D721Med (cell line): ENCODE results near the gene ARID5A.
A peak's percentile ranks its signal among the peaks of the same experiment; 100 is the strongest.

ENCODE experiments used
- DNase-seq: peaks from one replicate; pipeline ENCODE4 v3.0.0; 2011; ENCODE audit warnings: low spot score; ENCODE audit not compliant: insufficient read length
- FAIRE-seq: peaks from 2 replicates; lab custom pipeline; 2011; peaks lifted over from hg19 to GRCh38; lab: Jason Lieb, UNC
- TF ChIP-seq, protein P1 (sequence below): IDR thresholded peaks from 2 replicates; pipeline ENCODE4 v1.5.1; 2012; ENCODE audit warnings: mild to moderate bottlenecking, control low read depth; ENCODE audit not compliant: insufficient read depth; ENCODE audit errors: missing control alignments

The ARID5A gene

DNA sequence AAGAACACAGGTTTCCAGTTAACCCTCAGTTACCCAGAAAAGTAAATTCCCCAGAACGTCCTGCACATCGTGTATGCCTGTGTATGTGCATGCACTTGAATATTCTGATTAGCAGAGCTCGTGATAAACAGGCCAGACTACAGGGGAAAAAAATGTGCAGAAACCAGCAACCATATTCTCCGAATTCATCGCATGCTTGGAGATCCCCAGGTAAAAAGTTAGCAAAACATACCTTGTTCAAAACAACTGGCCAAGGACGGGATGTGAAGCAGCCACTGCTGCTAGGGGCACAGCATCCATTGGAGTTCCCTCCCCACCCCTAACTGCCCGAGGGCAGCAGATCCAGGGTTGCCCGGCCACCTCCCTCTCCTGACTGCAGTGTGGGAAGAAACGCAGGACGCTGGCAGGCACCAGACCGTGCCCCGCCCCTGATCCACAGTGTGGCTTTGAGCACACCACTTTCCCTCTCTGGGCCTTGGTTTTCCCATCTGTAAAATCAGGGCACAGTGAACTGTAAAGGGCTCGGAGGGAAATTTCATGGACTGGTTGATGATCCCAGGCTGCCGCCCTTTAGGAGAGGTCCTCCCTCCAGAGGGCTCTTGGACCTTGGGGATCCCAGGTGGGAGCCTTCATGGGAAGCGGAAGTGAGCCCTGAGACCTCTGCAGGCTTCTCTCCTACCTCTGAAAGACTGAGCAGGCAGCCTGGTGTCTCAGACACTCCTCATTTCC is 11.9 kb upstream of the ARID5A start:
- FAIRE-seq = no peak
- TF ChIP-seq, protein P1, sequence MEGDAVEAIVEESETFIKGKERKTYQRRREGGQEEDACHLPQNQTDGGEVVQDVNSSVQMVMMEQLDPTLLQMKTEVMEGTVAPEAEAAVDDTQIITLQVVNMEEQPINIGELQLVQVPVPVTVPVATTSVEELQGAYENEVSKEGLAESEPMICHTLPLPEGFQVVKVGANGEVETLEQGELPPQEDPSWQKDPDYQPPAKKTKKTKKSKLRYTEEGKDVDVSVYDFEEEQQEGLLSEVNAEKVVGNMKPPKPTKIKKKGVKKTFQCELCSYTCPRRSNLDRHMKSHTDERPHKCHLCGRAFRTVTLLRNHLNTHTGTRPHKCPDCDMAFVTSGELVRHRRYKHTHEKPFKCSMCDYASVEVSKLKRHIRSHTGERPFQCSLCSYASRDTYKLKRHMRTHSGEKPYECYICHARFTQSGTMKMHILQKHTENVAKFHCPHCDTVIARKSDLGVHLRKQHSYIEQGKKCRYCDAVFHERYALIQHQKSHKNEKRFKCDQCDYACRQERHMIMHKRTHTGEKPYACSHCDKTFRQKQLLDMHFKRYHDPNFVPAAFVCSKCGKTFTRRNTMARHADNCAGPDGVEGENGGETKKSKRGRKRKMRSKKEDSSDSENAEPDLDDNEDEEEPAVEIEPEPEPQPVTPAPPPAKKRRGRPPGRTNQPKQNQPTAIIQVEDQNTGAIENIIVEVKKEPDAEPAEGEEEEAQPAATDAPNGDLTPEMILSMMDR = no peak
- no peak for DNase-seq

DNA sequence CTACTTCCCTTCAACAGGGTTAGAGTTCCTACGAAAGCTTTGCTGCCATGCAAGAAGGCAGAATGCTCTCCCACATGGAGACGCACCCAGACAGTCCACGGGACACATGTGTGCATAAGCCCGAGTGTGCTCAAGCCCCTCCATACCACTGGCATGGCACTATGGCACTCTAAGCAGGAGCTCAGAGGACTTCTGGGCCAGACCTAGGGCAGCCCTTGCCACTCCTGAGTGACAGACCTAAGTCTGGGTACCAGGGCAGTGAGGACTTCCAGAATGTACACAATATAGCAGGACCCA is 11.4 kb upstream of the ARID5A start:
- FAIRE-seq (no peak), DNase-seq (no peak)
- TF ChIP-seq, protein P1 = no peak

DNA sequence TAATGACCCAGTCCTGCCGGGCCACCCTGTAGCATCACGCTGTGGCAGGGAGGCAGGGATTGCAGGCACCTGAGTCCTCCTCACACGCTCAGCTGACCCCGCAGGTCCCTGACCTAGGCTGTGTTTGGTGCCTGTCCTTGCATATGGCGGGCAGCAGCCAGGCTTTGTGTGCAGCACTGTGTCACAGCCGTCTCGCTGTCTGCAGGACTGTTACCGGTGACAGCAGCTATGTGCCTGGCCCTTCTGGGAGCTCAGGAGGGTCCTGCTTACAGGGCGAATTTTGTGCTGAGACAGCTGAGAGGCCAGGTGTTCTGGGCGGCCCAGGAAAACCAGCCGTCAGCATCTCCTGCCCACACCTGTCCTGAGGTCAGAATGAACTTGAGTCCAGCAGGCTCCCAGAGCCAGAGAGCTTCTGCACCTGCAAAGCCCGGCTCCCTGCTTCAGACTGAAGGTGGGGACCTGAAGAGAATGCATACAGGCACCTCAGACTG is 10.4 kb upstream of the ARID5A start:
- TF ChIP-seq, protein P1 = no peak
- FAIRE-seq = no peak
- no peak for DNase-seq

DNA sequence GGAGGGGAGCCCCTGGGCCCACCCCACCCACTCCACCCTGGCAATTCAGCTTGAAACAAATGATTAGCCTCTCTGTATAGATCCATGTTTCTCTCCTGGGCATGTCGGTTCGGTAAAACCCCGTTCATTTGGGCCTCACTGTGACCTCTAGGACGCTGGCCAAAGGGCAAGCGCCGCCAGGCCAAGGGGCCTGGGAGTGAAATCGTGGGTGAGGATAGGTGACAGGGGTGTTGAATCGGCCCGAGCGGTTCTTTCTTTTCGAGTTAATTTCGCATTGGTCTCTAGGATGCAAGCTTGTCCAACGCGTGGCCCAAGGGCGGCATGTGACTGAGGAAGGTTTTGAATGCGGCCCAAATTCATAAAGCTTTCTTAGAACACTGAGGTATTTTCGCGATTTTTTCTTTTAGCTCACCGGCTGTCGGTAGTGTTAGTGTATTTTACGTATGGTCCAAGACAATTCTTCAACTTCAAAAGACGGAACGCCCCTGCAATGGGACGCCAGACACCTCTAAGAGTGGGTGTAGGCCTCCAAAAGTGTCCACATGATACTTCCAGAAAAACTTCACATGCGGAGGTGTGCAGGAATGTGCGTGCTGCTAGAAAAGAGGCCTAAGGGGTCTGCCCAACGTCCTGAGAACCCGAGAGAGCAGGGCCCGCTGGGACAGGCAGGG is 9.8 kb upstream of the ARID5A start:
- DNase-seq = no peak
- TF ChIP-seq, protein P1 = no peak
- no peak for FAIRE-seq

DNA sequence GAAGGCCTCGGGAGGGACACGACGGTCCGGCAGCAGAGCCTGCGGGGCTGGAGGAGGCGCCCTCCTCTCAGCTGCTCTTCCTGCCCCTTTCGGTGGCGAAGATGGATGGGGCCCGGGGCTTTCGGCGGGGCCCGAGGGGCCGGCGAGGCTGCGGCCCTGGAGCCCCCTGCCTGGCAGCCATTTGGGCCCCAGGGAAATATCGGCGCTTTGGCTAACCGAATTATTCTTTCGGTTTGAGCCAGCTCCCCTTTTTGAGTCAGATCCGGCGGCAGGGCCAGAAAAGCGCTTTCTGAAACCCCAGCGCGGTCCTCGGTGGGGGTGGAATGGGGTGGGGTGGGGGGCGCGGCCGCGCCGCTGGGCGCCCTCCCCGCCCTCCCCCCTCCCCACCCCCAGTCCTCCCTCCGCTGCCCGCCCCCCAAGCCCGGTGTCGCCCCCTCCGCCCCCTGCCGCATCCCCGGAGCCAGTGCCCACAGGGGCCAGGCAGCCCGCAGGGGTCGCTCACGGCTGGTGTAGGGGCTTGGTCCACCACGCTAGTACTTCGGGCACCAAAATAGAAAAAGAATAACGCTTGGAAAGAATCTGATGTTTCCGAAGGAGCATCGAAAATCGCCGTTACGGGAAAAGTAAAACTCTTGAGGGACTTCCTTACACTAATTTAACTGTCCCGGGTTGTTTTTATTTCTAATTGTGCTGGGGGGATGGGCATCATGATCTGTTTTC is 9.1 kb upstream of the ARID5A start:
- FAIRE-seq = no peak
- TF ChIP-seq, protein P1 = peak; percentile 2
- no peak for DNase-seq

DNA sequence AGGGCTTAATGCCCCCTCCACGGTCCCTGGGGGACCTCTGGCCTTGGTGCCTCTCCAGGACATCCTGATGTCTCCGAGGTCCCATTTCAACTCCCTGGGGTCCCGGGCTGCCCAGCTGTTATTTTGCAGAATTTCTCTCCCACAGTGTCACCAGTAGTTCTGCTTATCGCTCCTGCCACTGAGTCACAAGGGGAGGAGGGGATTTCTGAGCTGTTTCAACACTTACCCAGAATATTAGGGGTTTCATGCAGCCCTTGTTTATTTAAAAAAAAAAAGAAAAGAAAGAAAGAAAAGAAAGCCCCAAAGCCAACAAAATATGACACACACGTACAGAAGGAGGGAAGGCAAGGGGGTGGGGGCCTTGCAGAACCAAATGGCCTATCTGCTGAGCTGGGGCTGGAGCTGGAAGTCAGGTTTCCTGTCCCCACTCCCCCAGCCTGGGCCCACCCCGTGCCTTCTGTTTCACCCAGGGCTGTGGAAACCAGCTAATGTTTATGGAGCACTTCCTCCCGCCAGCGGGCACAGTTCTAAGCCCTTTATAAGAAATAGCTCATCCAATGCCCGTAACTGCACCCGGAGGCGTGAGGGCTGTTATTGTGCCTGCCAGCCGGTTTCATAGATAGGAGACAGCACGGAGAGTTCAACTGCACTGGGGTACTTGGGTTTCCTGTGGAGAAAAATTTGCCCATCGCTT is 8.4 kb upstream of the ARID5A start:
- FAIRE-seq (no peak), DNase-seq (no peak)
- TF ChIP-seq, protein P1 = no peak
